CD4-positive, alpha-beta T cell treated with Interleukin-4 for 1 hour (primary cell): ENCODE results near the gene ANK2.

ENCODE experiments used
- DNase-seq, 2 donors: peaks; one replicate each; pipeline ENCODE4 v3.0.0-alpha.2; 2020 to 2022

ANK2 gene

GRCh38 chr4:113405874-113406722 lies 356.6 kb downstream of the ANK2 start:
- DNase-seq, result no peak

GRCh38 chr4:113406723-113407016 lies 357.2 kb downstream of the ANK2 start:
- DNase-seq, result no peak

GRCh38 chr4:113407409-113407808 lies 358.0 kb downstream of the ANK2 start:
- no peak for DNase-seq

- DNase-seq, result no peak
Observed at GRCh38 chr4:113409181-113409580, 359.7 kb downstream of the ANK2 start.

GRCh38 chr4:113410686-113411085 lies 361.2 kb downstream of the ANK2 start:
- DNase-seq, result no peak

GRCh38 chr4:113411496-113411938 lies 362.1 kb downstream of the ANK2 start:
- no peak for DNase-seq

GRCh38 chr4:113419631-113420030 lies 370.2 kb downstream of the ANK2 start:
- no peak for DNase-seq

- DNase-seq, result no peak
Observed at GRCh38 chr4:113420938-113421337, 371.5 kb downstream of the ANK2 start.

- DNase-seq, result no peak
Observed at GRCh38 chr4:113423631-113424030, 374.2 kb downstream of the ANK2 start.

- no peak for DNase-seq
Observed at GRCh38 chr4:113433116-113433515, 383.7 kb downstream of the ANK2 start.
